ENCODE results near the gene KCNMA1.
"Not testable (repeated sequence)": the region's sequence is repeated elsewhere in the genome, so short reads cannot be mapped to it uniquely, and the experiment has no call there.

The KCNMA1 gene

GRCh38 chr10:77388571-77389100 is 249.0 kb downstream of the KCNMA1 start:
- DNase-seq = no peak

GRCh38 chr10:77387701-77388100 is 249.9 kb downstream of the KCNMA1 start:
- not testable (repeated sequence) for DNase-seq

GRCh38 chr10:77387247-77387646 is 250.4 kb downstream of the KCNMA1 start:
- no peak for DNase-seq

- peak; percentile 22 to 62 (median 46) for DNase-seq
Measured at GRCh38 chr10:77386838-77387237, 250.8 kb downstream of the KCNMA1 start.

GRCh38 chr10:77386365-77386764 is 251.2 kb downstream of the KCNMA1 start:
- DNase-seq = no peak

GRCh38 chr10:77385315-77385714 is 252.3 kb downstream of the KCNMA1 start:
- DNase-seq = no peak

GRCh38 chr10:77383861-77384553 is 253.6 kb downstream of the KCNMA1 start:
- DNase-seq = no peak

- no peak for DNase-seq
Measured at GRCh38 chr10:77381750-77382149, 255.9 kb downstream of the KCNMA1 start.

GRCh38 chr10:77380723-77381122 is 256.9 kb downstream of the KCNMA1 start:
- DNase-seq = no peak

- no peak for DNase-seq
Measured at GRCh38 chr10:77380191-77380590, 257.4 kb downstream of the KCNMA1 start.

GRCh38 chr10:77378366-77379349 is 258.9 kb downstream of the KCNMA1 start:
- DNase-seq = no peak

GRCh38 chr10:77377678-77378352 is 259.8 kb downstream of the KCNMA1 start:
- no peak for DNase-seq

- DNase-seq = no peak
Measured at GRCh38 chr10:77377034-77377433, 260.6 kb downstream of the KCNMA1 start.

- no peak for DNase-seq
Measured at GRCh38 chr10:77374189-77374656, 263.4 kb downstream of the KCNMA1 start.

GRCh38 chr10:77371848-77372799 is 265.5 kb downstream of the KCNMA1 start:
- no peak for DNase-seq

- DNase-seq = no peak
Measured at GRCh38 chr10:77371421-77371820, 266.2 kb downstream of the KCNMA1 start.

- DNase-seq = no peak
Measured at GRCh38 chr10:77368006-77368405, 269.6 kb downstream of the KCNMA1 start.

- no peak for DNase-seq
Measured at GRCh38 chr10:77363210-77363609, 274.4 kb downstream of the KCNMA1 start.

- DNase-seq = no peak
Measured at GRCh38 chr10:77361831-77362230, 275.8 kb downstream of the KCNMA1 start.

- no peak for DNase-seq
Measured at GRCh38 chr10:77361426-77361825, 276.2 kb downstream of the KCNMA1 start.

GRCh38 chr10:77360835-77361234 is 276.8 kb downstream of the KCNMA1 start:
- DNase-seq = no peak

Measured in suppressor macrophage (primary cell).